ENCODE measurements around the gene VSIR. TPM values are rescaled to one million over a fixed set of nuclear protein-coding genes. Genes with fewer than 3 reads are reported as not detected.

The VSIR gene
- polyA plus RNA-seq, 1 of the 3 experiments (the other 2 are of a cell fraction), result 11.3 TPM

DNA sequence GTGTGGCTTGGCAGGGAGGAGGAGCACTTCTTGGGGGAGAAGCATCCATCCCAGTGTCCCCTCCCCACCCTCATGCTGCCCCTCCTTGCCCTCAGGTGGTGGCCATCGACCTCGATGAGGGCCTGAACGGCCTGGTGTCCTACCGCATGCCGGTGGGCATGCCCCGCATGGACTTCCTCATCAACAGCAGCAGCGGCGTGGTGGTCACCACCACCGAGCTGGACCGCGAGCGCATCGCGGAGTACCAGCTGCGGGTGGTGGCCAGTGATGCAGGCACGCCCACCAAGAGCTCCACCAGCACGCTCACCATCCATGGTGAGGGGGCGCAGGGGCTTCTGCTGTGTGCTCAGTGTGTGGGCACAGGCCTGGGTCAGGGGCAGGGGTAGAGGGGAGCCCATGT, 68.5 kb downstream of the VSIR start (continued):
- TF ChIP-seq MEF2A (IDR thresholded peaks at IDR 0.05; ENCODE audit: borderline replicate concordance, low read depth), result no peak
- TF ChIP-seq USF2 (IDR thresholded peaks at IDR 0.05; ENCODE audit: borderline replicate concordance, low read depth, low read length), result no peak
- TF ChIP-seq EP300 (IDR thresholded peaks at IDR 0.05; ENCODE audit: borderline replicate concordance in 1 of 2, low read depth in 1 of 2, low read length in 1 of 2), result no peak
- no peak for TF ChIP-seq CTCF (IDR thresholded peaks at IDR 0.05)
- no peak for TF ChIP-seq YY1 (IDR thresholded peaks at IDR 0.05; ENCODE audit: low read depth)
- no peak for TF ChIP-seq PBX3 (IDR thresholded peaks at IDR 0.05)
- TF ChIP-seq SMC3 (IDR thresholded peaks at IDR 0.05; ENCODE audit: low read depth, low read length), result no peak
- TF ChIP-seq TAF1 (IDR thresholded peaks at IDR 0.05; ENCODE audit: borderline replicate concordance, low read depth, low read length), result no peak

DNA sequence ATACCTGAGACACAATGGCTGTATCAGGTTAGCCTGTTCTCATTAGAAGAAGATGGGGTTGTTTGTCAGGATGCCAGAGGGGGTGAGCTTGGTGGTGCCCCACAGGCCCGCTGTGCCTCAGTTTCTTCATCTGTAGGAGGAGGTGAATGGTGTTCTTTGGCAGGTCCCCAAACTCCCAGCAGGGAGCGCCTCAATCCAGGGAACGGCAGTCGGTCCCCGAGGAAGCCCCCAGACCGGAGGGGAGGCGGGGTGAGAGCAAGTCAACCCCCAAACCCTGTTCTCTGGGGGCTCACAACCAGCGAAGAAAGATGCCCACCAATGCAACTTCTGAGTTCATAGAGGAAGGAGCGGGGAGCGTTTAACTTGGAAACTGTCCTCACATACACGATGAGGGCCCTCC, 69.7 kb downstream of the VSIR start:
- no peaks in the 10 kb centered on the region for H4K20me1 ChIP-seq (ENCODE audit: insufficient read depth)
- no peak for DNase-seq
- no peak overlapping the region for H3K9ac ChIP-seq
- no peaks in the 10 kb centered on the region for H3K9me3 ChIP-seq
- no peaks in the 10 kb centered on the region for H3F3A ChIP-seq (replicated peaks; ENCODE audit: insufficient read depth)
- no peak overlapping the region for H3K4me3 ChIP-seq (ENCODE audit: low read depth in 2 of 2, low read length in 1 of 2)
- ChIA-PET CTCF (interaction anchor here (0.7 to 2.7 kb wide), 4 partner anchors 80 to 350 kb away, joined by 3 to 16 read pairs (median 4); no protein-coding TSS in a partner anchor), POLR2A (no interaction called here)
- no peaks in the 10 kb centered on the region for H3K9me2 ChIP-seq
- peaks cover 0 to 14% of the 10 kb centered on the region in 2 experiments; a peak in 1 of 4 replicates for H3K4me1 ChIP-seq (ENCODE audit: control insufficient read depth in 1 of 2, insufficient read depth in 2 of 2, low read depth in 1 of 2, low read length in 1 of 2)
- no peak for TF ChIP-seq MXI1 (IDR thresholded peaks at IDR 0.05; ENCODE audit: low read depth, low read length)
- TF ChIP-seq TEAD4 (IDR thresholded peaks at IDR 0.05; ENCODE audit: borderline replicate concordance, insufficient read depth), result no peak
- TF ChIP-seq RCOR1 (IDR thresholded peaks at IDR 0.05; ENCODE audit: low read length), result no peak
- no peak for TF ChIP-seq GATA2 (CRISPR knock-in tag; IDR thresholded peaks at IDR 0.05)
- TF ChIP-seq, protein P1, sequence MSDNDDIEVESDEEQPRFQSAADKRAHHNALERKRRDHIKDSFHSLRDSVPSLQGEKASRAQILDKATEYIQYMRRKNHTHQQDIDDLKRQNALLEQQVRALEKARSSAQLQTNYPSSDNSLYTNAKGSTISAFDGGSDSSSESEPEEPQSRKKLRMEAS (IDR thresholded peaks at IDR 0.05; ENCODE audit: low read depth), result no peak
- H3K36me3 ChIP-seq (replicated peaks in 1 of 2; ENCODE audit: control insufficient read depth in 1 of 2, insufficient read depth in 2 of 2, low read length in 1 of 2), result no peaks in the 10 kb centered on the region
- no peak overlapping the region for H2AFZ ChIP-seq (ENCODE audit: low read depth)
- H3K27ac ChIP-seq (ENCODE audit: low read depth in 2 of 2, low read length in 1 of 2), result no peak overlapping the region
- 62% methylated on average over 9 of the region's 11 CpGs for WGBS (ENCODE audit: low lambda C conversion rate)
- no peak overlapping the region for H3K4me2 ChIP-seq
- H3K79me2 ChIP-seq (ENCODE audit: insufficient read depth), result no peaks in the 10 kb centered on the region
- H3K27me3 ChIP-seq (ENCODE audit: insufficient read depth), result peaks cover 46% of the 10 kb centered on the region; the same call in 1 of the 2 replicates
